GM18508 (cell line): Measurements from ENCODE around the gene MORC4.
"Not testable (repeated sequence)": the region's sequence is repeated elsewhere in the genome, so short reads cannot be mapped to it uniquely, and the experiment has no call there.

Source experiments
- ATAC-seq: cut with Tn5 transposase; IDR thresholded peaks from one replicate; pipeline ENCODE4 v1.9.1; 2021; ENCODE audit warnings: moderate number of reproducible peaks; ENCODE audit not compliant: insufficient read depth, unreplicated experiment

The MORC4 gene

GRCh38 chrX:107000013-107000515 lies at the start of gene MORC4:
MORC4 (minus strand) TSS chrX:107000212; CDS start chrX:106999969, 243 bp downstream.
- ATAC-seq: peak; percentile 52

GRCh38 chrX:107047622-107048021 lies 47.6 kb upstream of the MORC4 start:
- ATAC-seq: no peak

- no peak for ATAC-seq
Observed at GRCh38 chrX:107029752-107030151, 29.7 kb upstream of the MORC4 start.

GRCh38 chrX:107025545-107025944 lies 25.5 kb upstream of the MORC4 start:
- ATAC-seq: no peak

- ATAC-seq: no peak
Observed at GRCh38 chrX:107014936-107015335, 14.9 kb upstream of the MORC4 start.

GRCh38 chrX:107008034-107008433 lies 8.0 kb upstream of the MORC4 start:
- no peak for ATAC-seq

- ATAC-seq: peak; percentile 46
Observed at GRCh38 chrX:106999002-106999975, 723 bp downstream of the MORC4 start.

GRCh38 chrX:106997611-106998010 lies 2.4 kb downstream of the MORC4 start:
- ATAC-seq: no peak

GRCh38 chrX:106995678-106996077 lies 4.3 kb downstream of the MORC4 start:
- ATAC-seq: no peak

- no peak for ATAC-seq
Observed at GRCh38 chrX:106987488-106987887, 12.5 kb downstream of the MORC4 start.

- no peak for ATAC-seq
Observed at GRCh38 chrX:106980952-106981626, 18.9 kb downstream of the MORC4 start.

GRCh38 chrX:106976416-106976815 lies 23.6 kb downstream of the MORC4 start:
- no peak for ATAC-seq

GRCh38 chrX:106973433-106974149 lies 26.4 kb downstream of the MORC4 start:
- no peak for ATAC-seq

- no peak for ATAC-seq
Observed at GRCh38 chrX:106972896-106973295, 27.1 kb downstream of the MORC4 start.

- not testable (repeated sequence) for ATAC-seq
Observed at GRCh38 chrX:106966547-106966946, 33.5 kb downstream of the MORC4 start.

GRCh38 chrX:106964290-106964689 lies 35.7 kb downstream of the MORC4 start:
- ATAC-seq: no peak

GRCh38 chrX:106963111-106963510 lies 36.9 kb downstream of the MORC4 start:
- ATAC-seq: no peak

- no peak for ATAC-seq
Observed at GRCh38 chrX:106959901-106960300, 40.1 kb downstream of the MORC4 start.

GRCh38 chrX:106957856-106958255 lies 42.2 kb downstream of the MORC4 start:
- ATAC-seq: no peak

GRCh38 chrX:106955004-106955772 lies 44.8 kb downstream of the MORC4 start:
- no peak for ATAC-seq
